HS-27A (cell line): Measurements from ENCODE around the gene RASL12.

ENCODE experiments used
- DNase-seq: peaks from one replicate; pipeline ENCODE4 v3.0.0-alpha.2; 2012; ENCODE audit warnings: low read depth, missing footprints

Gene RASL12

DNA sequence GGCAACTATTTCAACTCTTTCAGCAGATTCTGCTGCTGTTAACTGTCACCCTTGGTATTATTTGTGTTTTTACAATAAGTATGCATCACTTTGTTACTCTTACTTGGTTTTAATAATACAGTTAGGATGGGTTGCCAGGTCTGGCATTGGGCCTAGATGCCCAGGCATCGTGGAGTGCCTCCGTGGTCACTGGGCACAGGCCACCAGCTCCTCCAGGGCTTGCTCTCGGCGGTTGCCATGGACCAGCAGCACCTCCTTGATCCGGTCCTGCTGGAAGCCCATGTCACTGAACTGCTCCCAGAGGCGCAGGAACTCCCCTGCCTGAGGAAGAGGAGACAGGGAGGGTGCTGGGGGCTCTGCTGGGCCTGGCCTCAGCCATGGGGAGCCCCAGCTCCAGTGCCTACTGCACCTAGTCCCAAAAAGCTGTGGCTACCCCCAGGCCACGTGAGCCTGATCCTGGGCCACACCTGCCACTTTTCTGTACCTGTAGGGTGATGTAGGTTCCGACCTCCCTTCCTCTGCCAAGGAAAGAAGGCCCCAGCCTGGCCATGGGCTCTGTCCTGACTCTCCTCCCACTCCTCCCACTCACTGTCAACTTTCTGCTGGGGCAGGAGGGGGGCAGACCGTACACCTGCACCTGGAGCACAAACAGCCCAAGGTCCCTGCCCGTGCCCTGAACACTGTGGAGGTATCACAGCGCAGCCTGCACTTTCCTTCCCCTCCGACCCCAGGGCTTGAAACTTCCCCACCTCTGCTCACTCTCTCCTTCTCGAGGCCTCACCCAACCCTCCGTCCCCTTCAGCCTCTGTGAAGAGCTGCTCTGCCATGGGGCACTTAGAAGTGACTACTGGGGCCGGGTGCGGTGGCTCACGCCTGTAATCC is 25.4 kb upstream of the RASL12 start:
- DNase-seq, result no peak

DNA sequence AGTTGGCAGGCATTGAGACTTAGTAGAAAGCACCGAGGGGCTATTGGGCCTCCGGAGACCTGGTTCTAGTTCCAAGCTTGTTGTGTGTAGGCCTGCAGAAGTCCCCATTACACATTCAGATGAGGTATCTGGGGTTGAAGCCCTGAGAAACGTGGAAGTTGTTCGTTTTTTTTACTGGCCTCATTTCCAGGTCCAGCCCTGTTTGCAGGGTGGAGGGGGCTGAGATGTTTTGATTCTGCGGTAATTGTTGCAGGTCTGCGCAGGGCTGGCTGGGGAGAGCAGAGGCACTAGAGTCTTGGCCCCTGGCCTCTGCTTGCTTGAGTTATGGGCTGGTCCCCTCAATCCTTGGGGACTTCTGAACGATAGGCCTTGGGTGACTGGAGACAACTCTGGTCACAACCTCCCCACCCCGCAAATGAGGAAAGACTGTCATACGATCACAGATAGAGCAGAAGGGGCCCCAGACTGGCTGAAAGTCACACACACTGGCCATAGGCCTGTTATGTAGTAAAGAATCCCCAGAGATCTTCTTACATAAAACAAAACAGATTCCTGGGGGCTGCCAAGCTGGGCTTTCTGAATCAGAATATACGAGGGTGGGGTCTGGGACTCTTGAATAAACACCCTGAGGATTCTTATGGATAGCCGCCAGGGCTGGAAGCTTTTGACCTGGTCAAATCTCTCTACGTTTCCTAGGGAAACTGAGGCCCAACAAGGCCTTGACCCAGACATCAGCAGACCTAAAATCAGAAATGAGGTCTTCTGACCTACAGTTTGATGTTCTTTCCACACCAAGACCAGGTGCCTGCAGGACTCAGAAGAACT is 24.4 kb upstream of the RASL12 start:
- no peak for DNase-seq

- DNase-seq, result no peak
Measured at GRCh38 chr15:65089206-65089824, 21.5 kb upstream of the RASL12 start.

DNA sequence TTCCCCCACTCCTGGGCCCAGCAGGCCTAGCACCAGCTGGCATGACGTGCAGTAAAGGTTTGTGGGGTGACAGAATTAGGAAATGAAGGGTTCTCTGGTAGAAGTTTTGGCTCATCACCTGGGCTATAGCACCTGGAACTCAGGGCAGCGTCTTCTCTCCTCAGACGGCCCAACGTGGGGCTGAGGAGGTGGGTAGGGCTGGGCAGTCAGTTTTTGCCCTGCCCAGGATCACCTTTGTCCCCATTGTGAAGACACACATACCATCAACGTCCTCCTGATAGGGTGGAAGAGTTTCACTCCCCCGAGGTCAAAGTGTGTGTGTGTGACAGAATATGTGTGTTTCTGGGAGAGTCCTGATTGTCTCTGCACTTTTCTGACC is 20.8 kb upstream of the RASL12 start:
- no peak for DNase-seq

GRCh38 chr15:65087873-65088642 is 20.3 kb upstream of the RASL12 start:
- DNase-seq, result no peak

DNA sequence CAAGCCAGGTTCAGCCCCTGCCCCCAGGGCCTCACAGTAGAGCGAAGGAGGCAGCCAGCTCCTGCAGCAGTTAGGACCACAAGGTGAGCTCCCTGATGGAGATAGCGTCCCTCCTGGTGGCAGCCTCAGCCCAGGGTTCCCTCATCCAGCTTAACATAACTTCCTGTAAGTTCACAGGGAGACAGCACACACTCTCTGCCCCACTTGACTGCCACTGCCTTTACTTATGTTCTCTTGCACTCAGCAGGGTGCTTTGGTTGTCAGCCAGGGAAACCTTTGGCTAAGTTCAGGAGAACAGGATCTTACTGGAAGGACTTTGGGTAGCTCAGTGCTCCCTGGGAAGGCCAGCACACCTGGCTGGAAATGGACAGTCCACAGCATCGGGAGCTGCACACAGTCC is 19.6 kb upstream of the RASL12 start:
- DNase-seq, result no peak

DNA sequence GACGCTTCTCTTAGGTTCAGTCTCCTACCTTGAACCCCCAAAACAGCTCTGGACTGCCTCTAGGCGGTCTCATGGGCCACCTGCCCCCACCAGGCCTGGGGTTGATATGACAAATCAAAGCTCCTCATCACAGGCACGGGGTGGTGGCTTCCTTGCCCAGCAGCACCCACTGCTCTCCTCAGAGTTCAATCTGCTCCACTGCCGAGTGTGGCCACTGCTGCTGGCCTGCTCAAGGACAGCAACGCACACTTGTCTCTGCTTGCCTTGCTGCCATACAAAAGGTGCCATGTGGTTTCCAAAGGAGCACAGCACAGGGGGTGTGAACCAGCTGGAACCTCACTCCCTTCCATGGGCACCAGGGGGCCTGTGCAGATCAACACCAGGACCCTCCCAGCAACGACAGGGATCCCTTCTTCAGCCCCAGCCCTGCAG is 18.9 kb upstream of the RASL12 start:
- no peak for DNase-seq

GRCh38 chr15:65085990-65086679 is 18.3 kb upstream of the RASL12 start:
- DNase-seq, result no peak

DNA sequence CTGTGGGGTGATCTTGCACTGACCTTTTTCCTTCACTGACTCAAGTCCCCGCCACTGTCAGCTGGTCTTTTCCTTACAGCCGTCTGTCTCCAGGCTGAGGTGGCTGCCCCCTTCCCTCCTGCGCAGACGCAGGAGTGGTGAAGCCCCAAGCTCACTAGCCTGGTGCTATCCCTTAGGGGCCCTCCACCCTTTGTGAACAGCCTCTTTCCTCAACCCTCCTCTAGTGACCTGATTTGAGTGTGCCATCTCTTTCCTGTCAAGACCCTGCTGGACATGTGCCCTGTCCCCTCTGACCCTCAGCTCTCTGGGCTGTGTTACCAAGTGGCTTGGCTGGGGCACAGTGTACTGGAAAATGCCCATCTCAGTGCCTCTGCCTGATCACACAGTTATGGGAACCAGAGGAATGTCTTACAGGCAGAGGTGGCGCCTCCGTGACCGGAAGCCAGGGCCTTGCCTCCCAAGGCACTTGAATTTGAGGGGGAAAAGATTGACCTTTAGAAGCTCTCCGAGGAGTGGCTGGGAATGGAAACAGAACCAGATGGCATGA is 17.5 kb upstream of the RASL12 start:
- no peak for DNase-seq

- DNase-seq, result no peak
Measured at GRCh38 chr15:65084500-65085206, 16.9 kb upstream of the RASL12 start.

DNA sequence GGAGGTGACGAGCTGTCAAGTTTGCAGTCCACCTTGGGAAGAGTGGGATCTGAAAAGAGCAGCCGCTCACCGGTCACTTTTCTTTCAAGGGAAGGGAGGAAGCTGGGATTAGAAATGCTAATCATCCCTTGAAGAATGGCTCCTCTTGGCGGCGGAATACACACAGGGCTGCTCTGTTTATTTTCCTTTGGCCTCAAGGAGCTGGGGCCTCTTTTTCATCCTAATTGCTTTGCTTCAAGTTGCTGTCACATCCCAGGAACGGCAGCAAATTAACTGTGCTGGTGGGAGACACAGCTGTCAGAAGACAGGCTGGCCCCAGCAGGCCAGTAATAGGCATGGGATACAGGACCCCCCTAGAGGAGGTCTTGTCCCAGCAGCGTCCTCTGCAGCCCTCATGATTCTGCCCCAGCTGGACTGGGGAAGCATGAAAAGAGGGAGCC is 15.5 kb upstream of the RASL12 start:
- DNase-seq, result no peak

DNA sequence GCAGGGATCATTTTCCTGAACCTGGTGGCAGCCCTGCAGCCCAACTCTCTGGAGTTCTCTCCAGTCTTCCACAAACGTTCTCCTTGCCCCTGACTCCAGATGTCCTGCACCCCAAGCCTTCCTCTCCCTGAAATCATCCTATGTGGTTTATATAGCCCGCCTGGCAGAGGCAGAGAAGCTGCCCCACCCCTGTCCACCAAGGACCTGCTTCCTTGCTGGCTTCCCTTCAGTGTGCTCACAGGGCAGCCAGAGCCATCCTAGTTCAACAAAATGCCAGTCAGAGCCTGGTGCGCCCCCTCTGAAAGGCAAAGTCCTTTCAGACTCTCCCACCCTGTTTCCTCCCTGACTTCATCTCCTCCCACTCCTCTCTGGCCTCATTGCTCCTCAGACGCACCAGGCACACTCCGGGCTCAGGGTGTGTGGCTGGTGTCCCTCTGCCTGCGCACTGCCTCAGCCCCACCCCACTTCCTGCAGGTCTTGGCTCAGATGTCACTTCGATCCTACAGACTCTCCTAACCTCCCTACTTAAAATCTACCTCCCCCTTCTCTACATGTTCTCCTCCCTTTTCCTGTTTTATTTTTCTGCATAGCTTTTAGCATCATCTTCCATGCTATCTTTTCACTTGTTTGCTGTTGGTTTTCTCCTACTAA is 14.6 kb upstream of the RASL12 start:
- DNase-seq, result no peak

GRCh38 chr15:65081758-65082157 is 14.0 kb upstream of the RASL12 start:
- no peak for DNase-seq

- DNase-seq, result no peak
Measured at GRCh38 chr15:65081270-65081669, 13.5 kb upstream of the RASL12 start.

DNA sequence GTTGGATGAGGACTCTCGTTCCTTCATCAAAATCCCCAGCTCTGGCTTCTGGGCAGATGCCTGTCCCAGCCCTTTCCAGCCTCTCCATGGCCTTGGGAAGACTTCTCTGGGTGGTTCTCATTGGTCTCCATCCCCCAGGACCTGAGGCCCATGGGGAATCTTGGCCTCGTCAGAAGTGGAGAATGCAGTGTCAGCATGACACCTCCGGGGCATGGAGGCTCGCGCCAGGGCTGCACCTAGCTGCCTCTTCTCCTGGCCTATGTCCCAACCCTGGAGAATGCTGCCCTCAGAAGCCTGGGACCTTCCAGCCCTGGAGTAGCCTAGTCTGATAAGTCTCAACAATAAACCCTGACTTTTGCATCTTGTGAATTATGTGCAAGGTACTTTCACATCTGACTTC is 11.8 kb upstream of the RASL12 start:
- DNase-seq, result no peak

DNA sequence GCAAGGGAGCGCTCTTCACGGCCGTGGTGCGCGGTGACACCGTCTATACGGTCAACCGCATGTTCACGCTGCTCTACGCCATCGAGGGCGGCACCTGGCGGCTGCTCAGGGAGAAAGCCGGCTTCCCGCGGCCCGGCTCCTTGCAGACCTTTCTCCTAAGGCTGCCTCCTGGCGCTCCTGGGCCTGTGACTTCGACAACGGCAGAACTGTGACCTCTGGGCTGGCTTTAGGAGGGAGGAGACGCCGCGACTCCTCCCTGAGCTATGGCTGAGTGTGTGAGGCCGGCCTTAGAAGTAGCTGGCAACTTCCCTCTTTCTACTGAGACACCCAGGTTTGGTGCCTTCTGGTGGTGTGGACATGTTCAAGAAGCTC is 10.2 kb upstream of the RASL12 start:
- no peak for DNase-seq

- DNase-seq, result no peak
Measured at GRCh38 chr15:65077291-65077980, 9.6 kb upstream of the RASL12 start.

GRCh38 chr15:65076486-65077290 is 8.9 kb upstream of the RASL12 start, which contains the start of gene KBTBD13:
TSS of gene KBTBD13 (plus strand) at chr15:65076746. CDS start at chr15:65076816, 70 bp downstream.
- no peak for DNase-seq
